ENCODE data around the gene EVA1A. TPM values are rescaled to one million over a fixed set of nuclear protein-coding genes. Genes with fewer than 3 reads are reported as not detected.

EVA1A gene
- total RNA-seq, 1 donor from 2014 or later: 19.0 TPM

DNA sequence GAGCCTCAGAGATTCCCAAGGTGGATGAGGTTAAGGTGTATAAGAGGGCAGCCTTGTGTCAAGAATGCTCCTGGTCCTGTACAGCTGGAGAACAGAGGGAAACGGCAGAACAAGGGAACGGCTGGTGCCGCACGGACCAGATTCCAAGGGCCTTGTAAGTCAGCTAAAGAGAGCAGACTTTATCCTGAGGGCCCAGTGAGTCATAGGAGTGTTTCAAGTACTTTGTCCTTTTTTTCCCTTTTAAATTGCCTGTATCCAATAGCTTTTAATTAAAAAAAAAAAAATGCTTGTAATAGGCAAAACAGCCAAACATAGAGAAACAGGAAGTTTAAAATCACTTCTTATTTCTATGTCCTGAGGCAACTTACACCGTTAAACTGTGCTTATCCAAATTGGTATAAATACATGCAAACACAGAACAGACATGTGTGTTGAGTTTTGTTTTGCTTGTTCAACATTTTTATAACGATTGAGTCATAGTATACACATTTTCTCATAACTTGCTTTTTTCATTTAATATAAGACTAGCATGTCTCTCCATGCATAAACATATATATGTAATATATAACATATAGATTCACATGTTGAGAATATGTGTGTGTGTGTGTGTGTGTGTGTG lies 42.1 kb upstream of the EVA1A start:
- DNase-seq (ENCODE audit: low read depth): peak; percentile 88
- peak; percentile 90 for FAIRE-seq
- Histone ChIP-seq H3K9ac (ENCODE audit: low read length) (peak overlapping the region; percentile 52), H3K36me3 (ENCODE audit: insufficient read depth, low read length) (no peaks in the 10 kb centered on the region), H3K4me3 (ENCODE audit: insufficient read depth, low read depth, low read length) (no peak overlapping the region), H3K9me3 (ENCODE audit: insufficient read depth, low read depth, low read length) (no peaks in the 10 kb centered on the region), H3K27ac (ENCODE audit: low read depth, low read length) (peak overlapping the region; percentile 76), H3K4me1 (ENCODE audit: insufficient read depth, low read length) (peaks cover 57% of the 10 kb centered on the region), H3K27me3 (ENCODE audit: insufficient read depth, low read length) (no peaks in the 10 kb centered on the region), H4K20me1 (ENCODE audit: insufficient read depth, low read length) (no peaks in the 10 kb centered on the region), H3K4me2 (ENCODE audit: low read length) (peak overlapping the region; percentile 59), H3K79me2 (ENCODE audit: insufficient read depth, low read length) (no peaks in the 10 kb centered on the region), H2AFZ (ENCODE audit: low read depth, low read length) (peak overlapping the region; percentile 25)
- no peak for TF ChIP-seq EZH2 (IDR thresholded peaks at IDR 0.05; ENCODE audit: insufficient read depth, low read length)
- TF ChIP-seq, protein P1, sequence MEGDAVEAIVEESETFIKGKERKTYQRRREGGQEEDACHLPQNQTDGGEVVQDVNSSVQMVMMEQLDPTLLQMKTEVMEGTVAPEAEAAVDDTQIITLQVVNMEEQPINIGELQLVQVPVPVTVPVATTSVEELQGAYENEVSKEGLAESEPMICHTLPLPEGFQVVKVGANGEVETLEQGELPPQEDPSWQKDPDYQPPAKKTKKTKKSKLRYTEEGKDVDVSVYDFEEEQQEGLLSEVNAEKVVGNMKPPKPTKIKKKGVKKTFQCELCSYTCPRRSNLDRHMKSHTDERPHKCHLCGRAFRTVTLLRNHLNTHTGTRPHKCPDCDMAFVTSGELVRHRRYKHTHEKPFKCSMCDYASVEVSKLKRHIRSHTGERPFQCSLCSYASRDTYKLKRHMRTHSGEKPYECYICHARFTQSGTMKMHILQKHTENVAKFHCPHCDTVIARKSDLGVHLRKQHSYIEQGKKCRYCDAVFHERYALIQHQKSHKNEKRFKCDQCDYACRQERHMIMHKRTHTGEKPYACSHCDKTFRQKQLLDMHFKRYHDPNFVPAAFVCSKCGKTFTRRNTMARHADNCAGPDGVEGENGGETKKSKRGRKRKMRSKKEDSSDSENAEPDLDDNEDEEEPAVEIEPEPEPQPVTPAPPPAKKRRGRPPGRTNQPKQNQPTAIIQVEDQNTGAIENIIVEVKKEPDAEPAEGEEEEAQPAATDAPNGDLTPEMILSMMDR (IDR thresholded peaks at IDR 0.05; ENCODE audit: insufficient read depth, low read depth, low read length): no peak
- Mint-ChIP-seq H3K27ac (ENCODE audit: unreplicated experiment) (no peak overlapping the region), H3K4me1 (ENCODE audit: low read depth, unreplicated experiment) (peaks cover 51% of the 10 kb centered on the region), H3K4me3 (ENCODE audit: unreplicated experiment) (no peak overlapping the region), H3K36me3 (ENCODE audit: low read depth, unreplicated experiment) (no peaks in the 10 kb centered on the region), H3K27me3 (ENCODE audit: low read depth, unreplicated experiment) (no peaks in the 10 kb centered on the region), H3K9me3 (ENCODE audit: unreplicated experiment) (no peaks in the 10 kb centered on the region)

DNA sequence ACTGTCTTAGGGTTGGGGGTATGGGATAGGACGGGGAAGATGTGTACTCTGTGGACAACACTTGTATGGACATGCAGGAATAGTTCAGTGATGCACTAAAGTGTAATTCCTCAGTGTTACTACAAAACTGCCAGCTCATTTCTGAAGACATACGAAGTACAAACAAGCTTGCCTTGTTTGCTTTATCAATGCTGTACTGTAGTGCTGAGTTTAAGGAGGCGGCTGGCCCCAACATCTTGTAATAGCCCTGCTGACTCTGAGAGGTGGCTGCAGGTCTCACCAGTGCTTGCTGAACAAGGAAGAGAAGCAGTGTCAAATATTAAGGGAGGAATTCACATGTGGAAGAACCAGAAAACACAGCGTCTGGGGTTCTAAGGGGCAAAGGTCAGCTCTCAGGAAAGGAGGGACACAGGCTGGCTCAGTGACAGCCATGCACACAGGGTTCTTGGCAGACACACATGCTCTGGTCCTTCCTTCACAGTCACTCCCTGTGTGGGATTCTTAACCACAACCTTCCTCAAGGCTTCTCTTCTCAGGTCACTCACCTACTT lies 39.8 kb upstream of the EVA1A start:
- peaks cover 44% of the 10 kb centered on the region for H3K4me1 Mint-ChIP-seq (ENCODE audit: low read depth, unreplicated experiment)
- no peaks in the 10 kb centered on the region for H3K27me3 Mint-ChIP-seq (ENCODE audit: low read depth, unreplicated experiment)
- FAIRE-seq (no peak), DNase-seq (ENCODE audit: low read depth) (no peak)
- Histone ChIP-seq H3K36me3 (ENCODE audit: insufficient read depth, low read length) (no peaks in the 10 kb centered on the region), H3K4me2 (ENCODE audit: low read length) (no peak overlapping the region), H3K27me3 (ENCODE audit: insufficient read depth, low read length) (no peaks in the 10 kb centered on the region), H3K9ac (ENCODE audit: low read length) (no peak overlapping the region), H4K20me1 (ENCODE audit: insufficient read depth, low read length) (no peaks in the 10 kb centered on the region), H2AFZ (ENCODE audit: low read depth, low read length) (no peak overlapping the region), H3K27ac (ENCODE audit: low read depth, low read length) (no peak overlapping the region), H3K4me1 (ENCODE audit: insufficient read depth, low read length) (peaks cover 51% of the 10 kb centered on the region), H3K9me3 (ENCODE audit: insufficient read depth, low read depth, low read length) (no peaks in the 10 kb centered on the region), H3K79me2 (ENCODE audit: insufficient read depth, low read length) (no peaks in the 10 kb centered on the region), H3K4me3 (ENCODE audit: insufficient read depth, low read depth, low read length) (no peak overlapping the region)
- H3K4me3 Mint-ChIP-seq (ENCODE audit: unreplicated experiment): no peak overlapping the region
- no peak overlapping the region for H3K27ac Mint-ChIP-seq (ENCODE audit: unreplicated experiment)
- TF ChIP-seq, protein P1 (IDR thresholded peaks at IDR 0.05; ENCODE audit: insufficient read depth, low read depth, low read length): no peak
- no peak for TF ChIP-seq EZH2 (IDR thresholded peaks at IDR 0.05; ENCODE audit: insufficient read depth, low read length)
- H3K9me3 Mint-ChIP-seq (ENCODE audit: unreplicated experiment): no peaks in the 10 kb centered on the region
- H3K36me3 Mint-ChIP-seq (ENCODE audit: low read depth, unreplicated experiment): no peaks in the 10 kb centered on the region

DNA sequence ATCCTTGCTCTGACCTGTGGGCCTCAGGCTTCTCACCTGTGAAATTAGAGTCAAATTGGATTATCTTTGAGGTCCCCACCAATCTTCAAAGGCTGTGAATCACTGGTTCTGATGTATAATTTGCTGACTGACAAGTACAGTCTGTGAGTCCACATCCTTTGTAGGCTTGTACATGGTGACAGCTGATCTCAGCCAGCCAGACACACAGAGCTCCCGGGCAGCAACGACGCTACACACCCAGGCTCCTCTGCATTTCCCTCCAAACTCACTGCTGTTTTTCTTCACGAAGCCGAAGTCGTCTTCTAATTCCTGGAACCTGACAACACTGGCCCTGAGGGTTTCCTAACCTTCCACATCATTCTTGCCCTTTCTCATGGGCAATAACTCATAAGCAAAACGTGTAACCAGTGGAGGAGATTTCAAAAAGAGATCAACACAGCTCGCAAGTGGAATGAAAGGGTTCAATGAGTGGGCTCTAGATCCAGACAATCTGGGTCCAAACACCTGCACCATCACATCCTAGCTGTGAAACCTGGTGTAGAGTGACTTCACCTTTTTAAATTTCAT lies 37.9 kb upstream of the EVA1A start:
- Histone ChIP-seq H3K27ac (ENCODE audit: low read depth, low read length) (no peak overlapping the region), H3K4me2 (ENCODE audit: low read length) (no peak overlapping the region), H3K79me2 (ENCODE audit: insufficient read depth, low read length) (no peaks in the 10 kb centered on the region), H3K4me3 (ENCODE audit: insufficient read depth, low read depth, low read length) (no peak overlapping the region), H3K9me3 (ENCODE audit: insufficient read depth, low read depth, low read length) (no peaks in the 10 kb centered on the region), H4K20me1 (ENCODE audit: insufficient read depth, low read length) (no peaks in the 10 kb centered on the region), H3K9ac (ENCODE audit: low read length) (no peak overlapping the region), H3K4me1 (ENCODE audit: insufficient read depth, low read length) (peaks cover 51% of the 10 kb centered on the region), H3K27me3 (ENCODE audit: insufficient read depth, low read length) (no peaks in the 10 kb centered on the region), H2AFZ (ENCODE audit: low read depth, low read length) (no peak overlapping the region), H3K36me3 (ENCODE audit: insufficient read depth, low read length) (no peaks in the 10 kb centered on the region)
- no peak for DNase-seq (ENCODE audit: low read depth)
- no peaks in the 10 kb centered on the region for H3K36me3 Mint-ChIP-seq (ENCODE audit: low read depth, unreplicated experiment)
- no peak for FAIRE-seq
- H3K27ac Mint-ChIP-seq (ENCODE audit: unreplicated experiment): no peak overlapping the region
- H3K9me3 Mint-ChIP-seq (ENCODE audit: unreplicated experiment): no peaks in the 10 kb centered on the region
- H3K4me3 Mint-ChIP-seq (ENCODE audit: unreplicated experiment): no peak overlapping the region
- H3K4me1 Mint-ChIP-seq (ENCODE audit: low read depth, unreplicated experiment): peaks cover 51% of the 10 kb centered on the region
- no peak for TF ChIP-seq EZH2 (IDR thresholded peaks at IDR 0.05; ENCODE audit: insufficient read depth, low read length)
- TF ChIP-seq, protein P1 (IDR thresholded peaks at IDR 0.05; ENCODE audit: insufficient read depth, low read depth, low read length): no peak
- H3K27me3 Mint-ChIP-seq (ENCODE audit: low read depth, unreplicated experiment): no peaks in the 10 kb centered on the region
